ENCODE results near the gene MYO1H. TPM values are rescaled to one million over a fixed set of nuclear protein-coding genes. Genes with fewer than 3 reads are reported as not detected.

Gene MYO1H
- total RNA-seq, 1 experiment from 2014 or later: 0.26 TPM

DNA sequence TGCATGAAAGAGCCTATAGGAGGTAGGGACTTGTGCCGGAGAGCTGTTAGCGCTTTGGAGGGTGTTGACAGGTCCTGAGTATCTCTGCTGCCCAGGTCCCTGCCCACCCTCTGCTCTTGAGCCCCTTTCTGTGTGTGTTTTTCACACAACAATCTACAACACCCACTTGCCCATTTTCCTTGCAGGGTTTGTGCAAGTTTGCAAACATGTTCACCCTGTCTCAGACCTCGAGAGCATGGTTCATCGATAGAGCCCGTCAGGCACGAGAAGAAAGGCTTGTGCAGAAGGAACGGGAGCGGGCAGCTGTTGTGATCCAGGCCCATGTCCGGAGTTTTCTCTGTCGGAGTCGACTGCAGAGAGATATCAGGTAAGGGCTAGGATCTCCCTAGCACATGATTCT lies 135.6 kb downstream of the MYO1H start:
- Histone ChIP-seq H3K79me2 (ENCODE audit: insufficient read depth, low read length) (no peaks in the 10 kb centered on the region; the same call in 1 of the 2 replicates), H2AK5ac (ENCODE audit: insufficient read length, low read length) (no peak overlapping the region), H3K18ac (ENCODE audit: insufficient read length, low read depth, low read length) (no peak overlapping the region), H3K23ac (ENCODE audit: insufficient read length, low read depth, low read length) (no peak overlapping the region), H4K5ac (ENCODE audit: insufficient read length, low read depth, low read length) (no peak overlapping the region), H3K4me1 (ENCODE audit: insufficient read depth, low read length) (no peaks in the 10 kb centered on the region), H2AFZ (ENCODE audit: low read length) (no peak overlapping the region), H3K9me3 (ENCODE audit: control insufficient read depth, low read depth, low read length) (no peaks in the 10 kb centered on the region), H2BK12ac (ENCODE audit: insufficient read length, low read depth, low read length) (no peak overlapping the region), H3K79me1 (ENCODE audit: insufficient read depth, low read depth, low read length, poor library complexity, severe bottlenecking) (no peaks in the 10 kb centered on the region), H2BK5ac (ENCODE audit: insufficient read length, low read length) (no peak overlapping the region), H2BK120ac (ENCODE audit: low read depth, low read length, poor library complexity, severe bottlenecking) (no peak overlapping the region), H3K56ac (ENCODE audit: insufficient read length, low read depth, low read length) (no peak overlapping the region), H3K9ac (ENCODE audit: extremely low read depth, insufficient read length, low read length) (no peak overlapping the region), H2BK15ac (ENCODE audit: low read depth, low read length) (no peak overlapping the region), H4K91ac (ENCODE audit: insufficient read length, low read depth, low read length) (no peak overlapping the region), H3K27ac (ENCODE audit: insufficient read length, low read depth, low read length) (no peak overlapping the region), H4K20me1 (ENCODE audit: control insufficient read depth, insufficient read depth, insufficient read length) (no peaks in the 10 kb centered on the region), H2BK20ac (ENCODE audit: low read depth, low read length, poor library complexity, severe bottlenecking) (no peak overlapping the region), H4K8ac (replicated peaks; ENCODE audit: insufficient read length, low read depth, low read length) (no peak overlapping the region), H3K14ac (ENCODE audit: insufficient read depth, low read length) (no peak overlapping the region), H3K23me2 (ENCODE audit: insufficient read length, low read depth, low read length, poor library complexity, severe bottlenecking) (no peaks in the 10 kb centered on the region), H3K4me2 (ENCODE audit: insufficient read depth, insufficient read length, low read length) (no peak overlapping the region), H3T11ph (ENCODE audit: low read length) (no peak overlapping the region), H3K4ac (ENCODE audit: low read depth, low read length) (no peak overlapping the region), H3K27me3 (ENCODE audit: insufficient read depth, low read length) (no peaks in the 10 kb centered on the region)
- WGBS (ENCODE audit: extremely low coverage, insufficient read length, low lambda C conversion rate): no CpG with 5 or more reads among the region's 11 CpGs
- no peak overlapping the region for H3K4me3 Mint-ChIP-seq
- no peaks in the 10 kb centered on the region for H3K9me3 Mint-ChIP-seq
- TF ChIP-seq, protein P1, sequence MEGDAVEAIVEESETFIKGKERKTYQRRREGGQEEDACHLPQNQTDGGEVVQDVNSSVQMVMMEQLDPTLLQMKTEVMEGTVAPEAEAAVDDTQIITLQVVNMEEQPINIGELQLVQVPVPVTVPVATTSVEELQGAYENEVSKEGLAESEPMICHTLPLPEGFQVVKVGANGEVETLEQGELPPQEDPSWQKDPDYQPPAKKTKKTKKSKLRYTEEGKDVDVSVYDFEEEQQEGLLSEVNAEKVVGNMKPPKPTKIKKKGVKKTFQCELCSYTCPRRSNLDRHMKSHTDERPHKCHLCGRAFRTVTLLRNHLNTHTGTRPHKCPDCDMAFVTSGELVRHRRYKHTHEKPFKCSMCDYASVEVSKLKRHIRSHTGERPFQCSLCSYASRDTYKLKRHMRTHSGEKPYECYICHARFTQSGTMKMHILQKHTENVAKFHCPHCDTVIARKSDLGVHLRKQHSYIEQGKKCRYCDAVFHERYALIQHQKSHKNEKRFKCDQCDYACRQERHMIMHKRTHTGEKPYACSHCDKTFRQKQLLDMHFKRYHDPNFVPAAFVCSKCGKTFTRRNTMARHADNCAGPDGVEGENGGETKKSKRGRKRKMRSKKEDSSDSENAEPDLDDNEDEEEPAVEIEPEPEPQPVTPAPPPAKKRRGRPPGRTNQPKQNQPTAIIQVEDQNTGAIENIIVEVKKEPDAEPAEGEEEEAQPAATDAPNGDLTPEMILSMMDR (conservative IDR thresholded peaks at IDR 0.05): no peak
- H3K27me3 Mint-ChIP-seq (ENCODE audit: low read depth): no peaks in the 10 kb centered on the region
- DNase-seq: no peak
- H3K36me3 Mint-ChIP-seq (ENCODE audit: insufficient read depth in 1 of 3, low read depth in 3 of 3): peaks cover 9 to 47% (median 36%) of the 10 kb centered on the region in 3 experiments; a peak in 6 of 7 replicates
- H3K27ac Mint-ChIP-seq: no peak overlapping the region; a peak in 1 of 7 replicates
- H3K4me1 Mint-ChIP-seq: peaks cover 3 to 4% of the 10 kb centered on the region in 2 experiments; a peak in 2 of 4 replicates

All from H9 (cell line).